Cardiac fibroblast (primary cell): Measurements from ENCODE around the gene TBC1D7.

Source experiments
- DNase-seq, 2 donors: peaks; one replicate each; pipeline versions ENCODE4 v3.0.0 to v3.0.0-alpha.2; 2010; ENCODE audit warnings: low read depth in 2 of 2
- H3K4me3 ChIP-seq, 2 donors: replicated peaks in 1 of 2; 1 replicate in 1 of 2; 2 replicates in 1 of 2; pipeline ENCODE4 v1.5.1; 2011; ENCODE audit warnings: low read depth in 2 of 2, low read length in 2 of 2, mild to moderate bottlenecking in 2 of 2, moderate library complexity in 1 of 2
- CTCF ChIP-seq: IDR thresholded peaks from one replicate; pipeline ENCODE4 v1.5.1; 2011; ENCODE audit warnings: low read depth, mild to moderate bottlenecking, low read length, inconsistent platforms

TBC1D7 gene

GRCh38 chr6:13288969-13289391 is 39.4 kb downstream of the TBC1D7 start:
- H3K4me3 ChIP-seq, result no peak overlapping the region
- TF ChIP-seq CTCF, result no peak
- no peak for DNase-seq

- H3K4me3 ChIP-seq, result no peak overlapping the region
- DNase-seq, result no peak
- no peak for TF ChIP-seq CTCF
Observed at GRCh38 chr6:13288481-13288880, 39.9 kb downstream of the TBC1D7 start.

DNA sequence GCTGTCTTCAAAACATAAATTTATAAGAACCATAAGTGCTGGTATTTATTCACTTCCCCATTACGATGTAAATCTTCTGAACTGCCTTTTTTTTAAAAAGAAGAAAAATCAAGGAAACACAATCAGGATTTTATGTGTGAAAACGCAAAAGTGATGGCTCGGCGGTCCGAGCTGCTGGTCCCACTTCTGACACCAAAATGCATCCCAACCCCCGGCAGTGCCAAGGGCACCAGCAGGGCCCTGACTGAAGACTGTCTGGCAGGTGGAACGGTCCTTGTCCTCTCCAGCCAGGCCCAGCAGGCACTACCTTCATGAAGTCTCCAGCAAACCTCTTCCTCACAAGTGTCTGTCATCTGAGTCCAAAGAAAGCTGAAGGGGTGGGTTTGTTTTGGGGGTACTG is 41.2 kb downstream of the TBC1D7 start:
- no peak for TF ChIP-seq CTCF
- no peak overlapping the region for H3K4me3 ChIP-seq
- no peak for DNase-seq

GRCh38 chr6:13286181-13286580 is 42.2 kb downstream of the TBC1D7 start:
- no peak overlapping the region for H3K4me3 ChIP-seq
- DNase-seq, result no peak
- TF ChIP-seq CTCF, result no peak

DNA sequence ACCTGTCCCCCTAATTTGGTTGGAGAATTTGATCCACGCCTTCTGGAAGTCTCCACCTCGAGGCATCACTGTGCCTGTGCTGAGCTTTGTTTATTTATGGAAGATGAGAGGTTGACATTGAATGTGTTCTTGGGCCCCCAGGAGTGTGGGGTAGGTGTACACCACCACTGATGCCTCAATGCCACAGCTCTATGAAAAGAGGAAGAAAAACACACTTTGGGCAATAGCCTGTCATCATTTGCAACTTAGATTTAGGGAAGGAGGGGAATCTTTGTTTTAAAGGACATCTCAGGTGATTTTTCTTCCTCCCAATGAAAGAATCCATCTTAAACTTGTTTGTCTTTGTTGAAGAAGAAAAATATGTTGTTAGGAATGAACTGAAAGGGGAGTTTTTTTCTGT is 42.6 kb downstream of the TBC1D7 start:
- H3K4me3 ChIP-seq, result no peak overlapping the region
- no peak for DNase-seq
- no peak for TF ChIP-seq CTCF

DNA sequence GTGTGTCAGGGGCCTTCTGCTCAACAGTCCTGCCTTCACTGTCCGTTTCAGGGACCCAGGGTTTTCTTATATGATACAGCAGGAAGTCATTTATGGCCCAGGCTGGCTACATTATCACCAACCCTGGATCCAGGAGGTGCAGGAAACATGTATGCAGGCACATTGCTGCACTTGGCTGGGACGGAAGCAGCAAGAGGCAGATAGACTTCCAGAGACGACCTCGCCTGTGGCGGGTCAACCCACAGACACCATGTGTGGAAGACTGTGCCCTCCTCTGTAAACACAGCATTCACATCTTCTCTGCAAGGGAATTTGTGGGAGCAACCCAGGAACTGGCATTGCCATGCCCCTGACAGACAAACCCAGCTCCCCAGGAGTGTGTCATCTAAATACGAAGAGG is 43.7 kb downstream of the TBC1D7 start:
- no peak for DNase-seq
- no peak overlapping the region for H3K4me3 ChIP-seq
- no peak for TF ChIP-seq CTCF

DNA sequence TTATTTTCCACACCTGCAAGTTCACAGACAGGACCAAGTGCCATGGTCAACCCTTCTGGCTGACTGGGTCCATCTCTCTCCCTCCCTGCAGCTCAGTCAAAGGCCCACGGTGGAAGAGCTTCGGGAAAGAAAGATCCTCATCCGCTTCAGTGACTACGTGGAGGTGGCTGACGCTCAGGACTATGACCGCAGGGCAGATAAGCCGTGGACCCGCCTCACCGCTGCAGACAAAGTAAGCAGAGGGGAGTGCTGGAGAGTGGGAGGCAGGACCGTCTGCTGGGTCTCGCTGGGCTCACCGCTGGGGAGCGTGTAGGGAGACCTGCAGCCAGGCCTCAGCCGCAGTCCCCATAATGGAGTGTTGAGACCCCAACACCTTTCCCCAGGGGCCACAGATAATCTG is 45.0 kb downstream of the TBC1D7 start:
- DNase-seq, result no peak
- TF ChIP-seq CTCF, result no peak
- no peak overlapping the region for H3K4me3 ChIP-seq
